Naive thymus-derived CD4-positive, alpha-beta T cell (primary cell): ENCODE measurements around the gene OLFM3. TPM values are rescaled to one million over a fixed set of nuclear protein-coding genes. Genes with fewer than 3 reads are reported as not detected.

ENCODE experiments used
- ATAC-seq: fragments of 150-1000 bp; cut with Tn5 transposase; 2 replicates; pipeline ENCODE4 v1.10.0; 2021; ENCODE audit warnings: mild to moderate bottlenecking, moderate library complexity
- CTCF ChIA-PET: fragments of 350-600 bp; sonication (Branson Sonifier 250); formaldehyde crosslinking; loops from one replicate; lab custom pipeline; 2021; ENCODE audit warnings: antibody characterized with exemption; lab: Charles Lee
- POLR2A ChIA-PET: fragments of 350-600 bp; sonication (Branson Sonifier 250); formaldehyde crosslinking; loops from one replicate; lab custom pipeline; 2021; ENCODE audit warnings: antibody characterized with exemption, inconsistent platforms; lab: Charles Lee
- DNase-seq, 9 donors: peaks; one replicate each; pipeline versions ENCODE4 v3.0.0 to v3.0.0-alpha.2; 2020 to 2022; ENCODE audit warnings: mixed read lengths in 1 of 9
- H3K27ac ChIP-seq: one replicate; pipeline ENCODE4 v1.7.0; 2013; ENCODE audit warnings: mild to moderate bottlenecking, low read depth, low read length, moderate library complexity
- H3K27me3 ChIP-seq, 2 donors: one replicate each; pipeline ENCODE4 v1.7.0; 2013; ENCODE audit warnings: low read length in 2 of 2, mild to moderate bottlenecking in 2 of 2, moderate library complexity in 2 of 2; ENCODE audit not compliant: control insufficient read depth in 2 of 2, insufficient read depth in 2 of 2
- H3K36me3 ChIP-seq, 3 experiments: 1 replicate in 2 of 3; 2 replicates in 1 of 3; pipeline ENCODE4 v1.7.0; 2013; ENCODE audit warnings: low read length in 3 of 3, mild to moderate bottlenecking in 3 of 3, moderate library complexity in 1 of 3; ENCODE audit not compliant: insufficient read depth in 3 of 3, control insufficient read depth in 2 of 3
- H3K4me1 ChIP-seq, 2 donors: one replicate each; pipeline ENCODE4 v1.7.0; 2013; ENCODE audit warnings: low read length in 2 of 2, mild to moderate bottlenecking in 2 of 2, moderate library complexity in 1 of 2; ENCODE audit not compliant: control insufficient read depth in 2 of 2, insufficient read depth in 2 of 2
- H3K4me3 ChIP-seq: 2 replicates; pipeline ENCODE4 v1.7.0; 2013; ENCODE audit warnings: mild to moderate bottlenecking, low read length
- H3K9me3 ChIP-seq, 3 experiments: 1 replicate in 2 of 3; 2 replicates in 1 of 3; pipeline ENCODE4 v1.7.0; 2013; ENCODE audit warnings: low read length in 3 of 3; ENCODE audit not compliant: control insufficient read depth in 2 of 3
- H3K27ac Mint-ChIP-seq, 9 donors: one replicate each; pipeline ENCODE4 v1.8.0; 2020 to 2022; ENCODE audit warnings: mixed read lengths in 9 of 9, mild to moderate bottlenecking in 8 of 9, moderate library complexity in 5 of 9, inconsistent platforms in 2 of 9
- H3K27me3 Mint-ChIP-seq, 5 donors: one replicate each; pipeline ENCODE4 v1.8.0; 2021 to 2022; ENCODE audit warnings: mixed read lengths in 5 of 5, mild to moderate bottlenecking in 1 of 5
- H3K36me3 Mint-ChIP-seq, 5 donors: one replicate each; pipeline ENCODE4 v1.8.0; 2020 to 2022; ENCODE audit warnings: mixed read lengths in 5 of 5, mild to moderate bottlenecking in 3 of 5, inconsistent platforms in 1 of 5
- H3K4me1 Mint-ChIP-seq, 7 donors: one replicate each; pipeline ENCODE4 v1.8.0; 2020 to 2022; ENCODE audit warnings: mixed read lengths in 7 of 7, mild to moderate bottlenecking in 3 of 7, inconsistent platforms in 1 of 7
- H3K4me3 Mint-ChIP-seq, 10 donors: one replicate each; pipeline ENCODE4 v1.8.0; 2020 to 2022; ENCODE audit warnings: mild to moderate bottlenecking in 10 of 10, mixed read lengths in 10 of 10, moderate library complexity in 6 of 10, inconsistent platforms in 2 of 10
- H3K9me3 Mint-ChIP-seq, 11 donors: one replicate each; pipeline ENCODE4 v1.8.0; 2020 to 2022; ENCODE audit warnings: mixed read lengths in 11 of 11, mild to moderate bottlenecking in 4 of 11, inconsistent platforms in 1 of 11, moderate library complexity in 1 of 11
- intact Hi-C, 2 donors: fragments of 100-400 bp; cut with micrococcal nuclease; formaldehyde crosslinking; loops; one replicate each; pipeline ENCODE4 v1.15.1; 2023
- polyA plus RNA-seq, 2 donors: library from polyadenylated mRNA; unstranded; fragments of 300-500 nt; fragmentation: Illumina TruSeq; gene quantifications; one replicate each; pipeline ENCODE4 v1.2.3, GENCODE V29; 2021
- total RNA-seq, 6 experiments: library from RNA in 5 of 6; stranded (reverse) in 5 of 6; gene quantifications; 1 replicate in 5 of 6; 2 replicates in 1 of 6; pipeline ENCODE4 v1.2.3 and lab custom pipeline; 2021 to 2026

OLFM3 gene
- total and polyA plus RNA-seq, 7 experiments from 2014 or later = not detected

GRCh38 chr1:101816262-101816661, 180.5 kb downstream of the OLFM3 start:
- ChIA-PET POLR2A (no interaction called here), CTCF (no interaction called here)
- Mint-ChIP-seq H3K27me3 (peaks cover 0 to 9% (median 6%) of the 10 kb centered on the region in 5 donors), H3K36me3 (no peaks in the 10 kb centered on the region), H3K9me3 (no peaks in the 10 kb centered on the region), H3K27ac (no peak overlapping the region), H3K4me1 (peaks cover 0 to 1% (median 0%) of the 10 kb centered on the region in 7 donors), H3K4me3 (no peak overlapping the region)
- ATAC-seq (no peak), DNase-seq (no peak)
- Histone ChIP-seq H3K27me3 (no peaks in the 10 kb centered on the region), H3K9me3 (no peaks in the 10 kb centered on the region), H3K36me3 (no peaks in the 10 kb centered on the region), H3K4me1 (no peaks in the 10 kb centered on the region), H3K27ac (no peak overlapping the region), H3K4me3 (no peak overlapping the region)
- intact Hi-C loops = no loop called here

GRCh38 chr1:101798417-101798816, 198.3 kb downstream of the OLFM3 start:
- H3K4me3 Mint-ChIP-seq = no peak overlapping the region
- Histone ChIP-seq H3K9me3 (no peaks in the 10 kb centered on the region), H3K27me3 (no peaks in the 10 kb centered on the region), H3K27ac (no peak overlapping the region), H3K4me1 (no peaks in the 10 kb centered on the region), H3K4me3 (no peak overlapping the region), H3K36me3 (no peaks in the 10 kb centered on the region)
- DNase-seq (no peak), ATAC-seq (no peak)
- intact Hi-C loops = no loop called here
- peaks cover 0 to 4% (median 0%) of the 10 kb centered on the region in 5 donors for H3K27me3 Mint-ChIP-seq
- no peaks in the 10 kb centered on the region for H3K4me1 Mint-ChIP-seq
- ChIA-PET CTCF (no interaction called here), POLR2A (no interaction called here)
- no peak overlapping the region for H3K27ac Mint-ChIP-seq
- no peaks in the 10 kb centered on the region for H3K36me3 Mint-ChIP-seq
- H3K9me3 Mint-ChIP-seq = no peaks in the 10 kb centered on the region

- H3K36me3 Mint-ChIP-seq = no peaks in the 10 kb centered on the region
- DNase-seq = no peak
- CTCF ChIA-PET = no interaction called here
Measured at GRCh38 chr1:101797722-101798121, 199.0 kb downstream of the OLFM3 start.

GRCh38 chr1:101781201-101781831, 215.4 kb downstream of the OLFM3 start:
- Mint-ChIP-seq H3K9me3 (peaks cover 0 to 2% (median 0%) of the 10 kb centered on the region in 11 donors), H3K27ac (no peak overlapping the region), H3K4me3 (no peak overlapping the region), H3K4me1 (no peaks in the 10 kb centered on the region), H3K36me3 (no peaks in the 10 kb centered on the region), H3K27me3 (peaks cover 0 to 10% (median 6%) of the 10 kb centered on the region in 5 donors)
- Histone ChIP-seq H3K9me3 (no peaks in the 10 kb centered on the region), H3K4me1 (no peaks in the 10 kb centered on the region), H3K27me3 (no peaks in the 10 kb centered on the region), H3K4me3 (no peak overlapping the region), H3K36me3 (no peaks in the 10 kb centered on the region), H3K27ac (no peak overlapping the region)
- ATAC-seq (no peak), DNase-seq (no peak)
- intact Hi-C loops = no loop called here
- CTCF ChIA-PET = no interaction called here
- POLR2A ChIA-PET = no interaction called here

More at GRCh38 chr1:101797722-101798121, 199.0 kb downstream of the OLFM3 start:
- H3K4me3 Mint-ChIP-seq = no peak overlapping the region
- H3K27ac Mint-ChIP-seq = no peak overlapping the region
- peaks cover 0 to 4% (median 0%) of the 10 kb centered on the region in 5 donors for H3K27me3 Mint-ChIP-seq
- Histone ChIP-seq H3K4me3 (no peak overlapping the region), H3K27ac (no peak overlapping the region), H3K36me3 (no peaks in the 10 kb centered on the region), H3K27me3 (no peaks in the 10 kb centered on the region), H3K4me1 (no peaks in the 10 kb centered on the region), H3K9me3 (no peaks in the 10 kb centered on the region)
- intact Hi-C loops = no loop called here
- no peaks in the 10 kb centered on the region for H3K9me3 Mint-ChIP-seq
- H3K4me1 Mint-ChIP-seq = no peaks in the 10 kb centered on the region
- ATAC-seq = no peak
- POLR2A ChIA-PET = no interaction called here

- Histone ChIP-seq H3K27ac (no peak overlapping the region), H3K4me3 (no peak overlapping the region), H3K9me3 (no peaks in the 10 kb centered on the region), H3K36me3 (no peaks in the 10 kb centered on the region), H3K4me1 (no peaks in the 10 kb centered on the region), H3K27me3 (no peaks in the 10 kb centered on the region)
- intact Hi-C loops = loop anchor here in 1 of 2 donors (5.0 kb wide), 1 partner anchor 1693 kb away; no protein-coding TSS in a partner anchor
- POLR2A ChIA-PET = no interaction called here
- ATAC-seq = no peak
- Mint-ChIP-seq H3K27ac (no peak overlapping the region), H3K4me3 (no peak overlapping the region), H3K27me3 (peaks cover 0 to 8% (median 7%) of the 10 kb centered on the region in 5 donors), H3K4me1 (no peaks in the 10 kb centered on the region), H3K36me3 (no peaks in the 10 kb centered on the region), H3K9me3 (peaks cover 0 to 4% (median 0%) of the 10 kb centered on the region in 11 donors)
- DNase-seq = no peak
- CTCF ChIA-PET = interaction anchor here (0.6 kb wide), 1 partner anchor 1566 kb away, joined by 3 read pairs; no protein-coding TSS in a partner anchor
Measured at GRCh38 chr1:101769520-101769919, 227.2 kb downstream of the OLFM3 start.

- POLR2A ChIA-PET = no interaction called here
- Histone ChIP-seq H3K4me1 (no peaks in the 10 kb centered on the region), H3K36me3 (no peaks in the 10 kb centered on the region), H3K27ac (no peak overlapping the region), H3K4me3 (no peak overlapping the region), H3K9me3 (no peaks in the 10 kb centered on the region), H3K27me3 (no peaks in the 10 kb centered on the region)
- Mint-ChIP-seq H3K27me3 (peaks cover 0 to 11% (median 0%) of the 10 kb centered on the region in 5 donors), H3K36me3 (no peaks in the 10 kb centered on the region), H3K9me3 (no peaks in the 10 kb centered on the region), H3K4me3 (no peak overlapping the region), H3K27ac (no peak overlapping the region), H3K4me1 (no peaks in the 10 kb centered on the region)
- CTCF ChIA-PET = no interaction called here
- intact Hi-C loops = no loop called here
- DNase-seq = no peak
- no peak for ATAC-seq
Measured at GRCh38 chr1:101757985-101758384, 238.7 kb downstream of the OLFM3 start.

GRCh38 chr1:101756411-101756810, 240.3 kb downstream of the OLFM3 start:
- intact Hi-C loops = no loop called here
- Histone ChIP-seq H3K4me1 (no peaks in the 10 kb centered on the region), H3K4me3 (no peak overlapping the region), H3K27me3 (no peaks in the 10 kb centered on the region), H3K9me3 (no peaks in the 10 kb centered on the region), H3K27ac (no peak overlapping the region), H3K36me3 (no peaks in the 10 kb centered on the region)
- Mint-ChIP-seq H3K36me3 (no peaks in the 10 kb centered on the region), H3K27me3 (peaks cover 0 to 11% (median 0%) of the 10 kb centered on the region in 5 donors), H3K9me3 (no peaks in the 10 kb centered on the region), H3K27ac (no peak overlapping the region), H3K4me3 (no peak overlapping the region), H3K4me1 (no peaks in the 10 kb centered on the region)
- ChIA-PET POLR2A (no interaction called here), CTCF (no interaction called here)
- ATAC-seq (no peak), DNase-seq (no peak)
